Mammary epithelial cell (primary cell): ENCODE results near the gene EPB41L5.
"Not testable (repeated sequence)": the region's sequence is repeated elsewhere in the genome, so short reads cannot be mapped to it uniquely, and the experiment has no call there.

Experiments
- CTCF ChIP-seq, 2 donors: IDR thresholded peaks in 1 of 2; conservative IDR thresholded peaks in 1 of 2; 2 replicates each; pipeline ENCODE4 v1.5.1; 2011 to 2012; ENCODE audit warnings: inconsistent platforms in 2 of 2, low read length in 2 of 2, mild to moderate bottlenecking in 2 of 2, control low read depth in 1 of 2, low read depth in 1 of 2; ENCODE audit not compliant: insufficient read depth in 1 of 2; ENCODE audit errors: extremely low read depth in 1 of 2
- EZH2 ChIP-seq: IDR thresholded peaks from 2 replicates; pipeline ENCODE4 v1.6.1; 2012; ENCODE audit warnings: low read length, inconsistent platforms, borderline replicate concordance

DNA sequence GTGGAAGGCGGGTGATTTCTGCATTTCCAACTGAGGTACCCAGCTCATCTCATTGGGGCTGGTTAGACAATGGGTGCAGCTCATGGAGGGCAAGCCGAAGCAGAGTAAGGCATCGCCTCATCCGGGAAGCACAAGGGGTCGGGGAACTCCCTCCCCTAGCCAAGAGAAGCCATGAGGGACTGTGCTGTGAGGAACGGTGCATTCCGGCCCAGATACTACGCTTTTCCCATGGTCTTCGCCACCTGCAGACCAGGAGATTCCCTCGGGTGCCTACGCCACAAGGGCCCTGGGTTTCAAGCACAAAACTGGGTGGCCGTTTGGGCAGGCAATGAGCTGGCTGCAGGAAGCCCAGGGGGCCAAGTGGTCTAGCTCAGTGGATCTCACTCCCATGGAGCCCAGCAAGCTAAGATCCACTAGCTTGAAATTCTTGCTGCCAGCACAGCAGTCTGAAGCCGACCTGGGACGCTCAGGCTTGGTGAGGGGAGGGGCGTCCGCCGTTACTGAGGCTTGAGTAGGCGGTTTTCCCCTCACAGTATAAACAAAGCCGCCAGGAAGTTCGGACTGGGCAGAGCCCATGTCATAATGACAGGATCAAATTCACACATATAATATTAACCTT, 55.3 kb downstream of the EPB41L5 start:
- TF ChIP-seq CTCF (conservative IDR thresholded peaks at IDR 0.05 in 1 of 2, IDR thresholded peaks at IDR 0.05 in 1 of 2; ENCODE audit: extremely low read depth in 1 of 2, insufficient read depth in 1 of 2, low read depth in 1 of 2, low read length in 2 of 2); EZH2: not testable (repeated sequence)
